H1 (cell line): Measurements from ENCODE around the gene SCARF1. TPM values are rescaled to one million over a fixed set of nuclear protein-coding genes. Genes with fewer than 3 reads are reported as not detected.

Experiments
- CTCF ChIA-PET: fragments of 300-600 bp; sonication (Branson Sonifier 250); formaldehyde crosslinking; loops from one replicate; lab custom pipeline; 2021; ENCODE audit not compliant: partially characterized antibody; lab: Charles Lee
- POLR2A ChIA-PET: fragments of 300-600 bp; sonication (Branson Sonifier 250); formaldehyde crosslinking; loops from one replicate; lab custom pipeline; 2021; ENCODE audit warnings: inconsistent platforms; ENCODE audit not compliant: partially characterized antibody; lab: Charles Lee
- DNase-seq, 2 experiments: peaks; one replicate each; pipeline versions ENCODE4 v3.0.0 to v3.0.0-alpha.2; 2010 to 2022; ENCODE audit warnings: low spot score in 2 of 2, low read depth in 1 of 2, mixed read lengths in 1 of 2
- FAIRE-seq: peaks from 2 replicates; lab custom pipeline; 2011; peaks lifted over from hg19 to GRCh38; lab: Jason Lieb, UNC
- H2AFZ ChIP-seq: 2 replicates; pipeline ENCODE4 v1.8.1; 2012; ENCODE audit warnings: low read length, inconsistent platforms
- H2AK5ac ChIP-seq: 2 replicates; pipeline ENCODE4 v1.6.1; 2013; ENCODE audit warnings: low read depth, low read length
- H2BK120ac ChIP-seq: replicated peaks from 2 replicates; pipeline ENCODE3; 2013; ENCODE audit warnings: low read depth, low read length, inconsistent platforms
- H2BK12ac ChIP-seq: 2 replicates; pipeline ENCODE4 v1.6.1; 2013; ENCODE audit warnings: low read depth, low read length
- H2BK15ac ChIP-seq: 2 replicates; pipeline ENCODE4 v1.6.1; 2013; ENCODE audit warnings: low read length
- H2BK20ac ChIP-seq: 2 replicates; pipeline ENCODE4 v1.6.1; 2013; ENCODE audit warnings: low read length
- H2BK5ac ChIP-seq: 2 replicates; pipeline ENCODE4 v1.6.1; 2013; ENCODE audit warnings: low read depth, low read length
- H3K14ac ChIP-seq: 2 replicates; pipeline ENCODE4 v1.6.1; 2013; ENCODE audit warnings: inconsistent platforms; ENCODE audit not compliant: insufficient read length
- H3K18ac ChIP-seq: 2 replicates; pipeline ENCODE4 v1.6.1; 2013; ENCODE audit warnings: low read length; ENCODE audit errors: extremely low read depth
- H3K23ac ChIP-seq: 2 replicates; pipeline ENCODE4 v1.6.1; 2013; ENCODE audit warnings: inconsistent platforms; ENCODE audit not compliant: insufficient read length
- H3K23me2 ChIP-seq: 2 replicates; pipeline ENCODE4 v1.6.1; 2013; ENCODE audit warnings: low read depth, low read length
- H3K27ac ChIP-seq: 2 replicates; pipeline ENCODE4 v1.6.1; 2011; ENCODE audit warnings: low read depth, low read length, inconsistent platforms
- H3K27me3 ChIP-seq, 4 experiments: replicated peaks in 1 of 4; 1 replicate in 1 of 4; 2 replicates in 3 of 4; pipeline versions ENCODE4 v1.6.1 to v1.8.1; 2011 to 2013; ENCODE audit warnings: low read length in 3 of 4, mild to moderate bottlenecking in 3 of 4, inconsistent platforms in 2 of 4, mixed read lengths in 2 of 4, moderate library complexity in 1 of 4; ENCODE audit not compliant: control insufficient read depth in 3 of 4, insufficient read depth in 3 of 4; ENCODE audit errors: extremely low read depth in 1 of 4
- H3K36me3 ChIP-seq, 4 experiments: 2 replicates each; pipeline versions ENCODE4 v1.6.1 to v1.8.1; 2011 to 2013; ENCODE audit warnings: mild to moderate bottlenecking in 4 of 4, low read length in 3 of 4, moderate library complexity in 2 of 4, control low read depth in 1 of 4, inconsistent platforms in 1 of 4; ENCODE audit not compliant: insufficient read depth in 4 of 4, control insufficient read depth in 2 of 4
- H3K4ac ChIP-seq: replicated peaks from 2 replicates; pipeline ENCODE3; 2013; ENCODE audit warnings: low read length, low read depth, mixed read lengths, inconsistent platforms; ENCODE audit not compliant: insufficient read length
- H3K4me1 ChIP-seq, 4 experiments: replicated peaks in 1 of 4; 1 replicate in 1 of 4; 2 replicates in 3 of 4; pipeline versions ENCODE4 v1.6.1 to v1.8.1; 2011 to 2013; ENCODE audit warnings: low read length in 3 of 4, inconsistent platforms in 2 of 4, mixed read lengths in 1 of 4; ENCODE audit not compliant: insufficient read depth in 4 of 4, control insufficient read depth in 3 of 4
- H3K4me2 ChIP-seq, 2 experiments: 2 replicates each; pipeline versions ENCODE4 v1.6.1 to v1.8.1; 2011 to 2013; ENCODE audit warnings: low read depth in 2 of 2, low read length in 2 of 2, control low read depth in 1 of 2, inconsistent platforms in 1 of 2, mild to moderate bottlenecking in 1 of 2; ENCODE audit not compliant: insufficient read depth in 1 of 2
- H3K4me3 ChIP-seq, 4 experiments: fragments of 200-600, 300-600 bp in 1 of 4; sonication (generic), shearing (Covaris generic), sonication (Bioruptor Twin) in 1 of 4; 2 replicates each; pipeline versions ENCODE4 v1.5.1 to v1.8.1; 2011 to 2016; ENCODE audit warnings: low read length in 4 of 4, low read depth in 3 of 4, control low read depth in 2 of 4, inconsistent platforms in 2 of 4, mild to moderate bottlenecking in 2 of 4, mixed read lengths in 1 of 4, moderate library complexity in 1 of 4; ENCODE audit not compliant: insufficient read depth in 2 of 4; ENCODE audit errors: extremely low read depth in 1 of 4
- H3K56ac ChIP-seq: replicated peaks from 2 replicates; pipeline ENCODE3; 2013; ENCODE audit warnings: low read depth, mild to moderate bottlenecking, mixed read lengths, low read length, inconsistent platforms; ENCODE audit not compliant: insufficient read length
- H3K79me1 ChIP-seq: 2 replicates; pipeline ENCODE4 v1.6.1; 2013; ENCODE audit warnings: low read depth, low read length, control low read depth
- H3K79me2 ChIP-seq, 2 experiments: 2 replicates each; pipeline versions ENCODE4 v1.6.1 to v1.8.1; 2012 to 2013; ENCODE audit warnings: low read length in 2 of 2, mild to moderate bottlenecking in 2 of 2, inconsistent platforms in 1 of 2; ENCODE audit not compliant: insufficient read depth in 2 of 2, control insufficient read depth in 1 of 2
- H3K9ac ChIP-seq, 4 experiments: replicated peaks in 1 of 4; 1 replicate in 1 of 4; 2 replicates in 3 of 4; pipeline versions ENCODE4 v1.6.1 to v1.8.1; 2011 to 2013; ENCODE audit warnings: low read depth in 3 of 4, low read length in 3 of 4, control low read depth in 2 of 4, mild to moderate bottlenecking in 2 of 4, moderate library complexity in 2 of 4, inconsistent platforms in 1 of 4; ENCODE audit errors: extremely low read depth in 1 of 4
- H3K9me3 ChIP-seq, 2 experiments: 2 replicates each; pipeline versions ENCODE4 v1.6.1 to v1.8.1; 2012 to 2013; ENCODE audit warnings: mild to moderate bottlenecking in 2 of 2, moderate library complexity in 2 of 2, control low read depth in 1 of 2, inconsistent platforms in 1 of 2, low read depth in 1 of 2, low read length in 1 of 2, mixed read lengths in 1 of 2; ENCODE audit not compliant: insufficient read depth in 2 of 2
- H4K20me1 ChIP-seq, 2 experiments: replicated peaks in 1 of 2; 2 replicates each; pipeline versions ENCODE3 to v1.8.1; 2011 to 2013; ENCODE audit warnings: inconsistent platforms in 2 of 2, low read length in 2 of 2, mild to moderate bottlenecking in 1 of 2; ENCODE audit not compliant: insufficient read depth in 2 of 2, control insufficient read depth in 1 of 2
- H4K5ac ChIP-seq: 2 replicates; pipeline ENCODE4 v1.6.1; 2013; ENCODE audit warnings: low read length, low read depth, mixed read lengths, inconsistent platforms; ENCODE audit not compliant: insufficient read length
- H4K8ac ChIP-seq: 2 replicates; pipeline ENCODE4 v1.8.0; 2013; ENCODE audit warnings: mild to moderate bottlenecking, moderate library complexity, low read length, inconsistent platforms; ENCODE audit not compliant: insufficient read depth; ENCODE audit errors: extremely low read depth
- H4K91ac ChIP-seq: replicated peaks from 2 replicates; pipeline ENCODE3; 2013; ENCODE audit warnings: low read length, mixed read lengths, inconsistent platforms; ENCODE audit not compliant: insufficient read length
- ATF2 ChIP-seq: IDR thresholded peaks from 2 replicates; pipeline ENCODE4 v1.6.1; 2012; ENCODE audit warnings: low read length, inconsistent platforms
- JUND ChIP-seq: IDR thresholded peaks from 2 replicates; pipeline ENCODE4 v1.6.1; 2011; ENCODE audit warnings: mild to moderate bottlenecking, improper control_type of control experiment, low read length
- MAX ChIP-seq: IDR thresholded peaks from 2 replicates; pipeline ENCODE4 v1.6.1; 2012; ENCODE audit warnings: inconsistent platforms
- PHF8 ChIP-seq: fragments of 200-600 bp; sonication (generic); conservative IDR thresholded peaks from 2 replicates; pipeline ENCODE4 v1.7.1; 2012; ENCODE audit warnings: low read depth, mild to moderate bottlenecking, inconsistent platforms, low read length, moderate library complexity
- RAD21 ChIP-seq, 2 experiments: IDR thresholded peaks in 1 of 2; conservative IDR thresholded peaks in 1 of 2; 2 replicates each; pipeline ENCODE4 v1.6.1; 2011; ENCODE audit warnings: low read depth in 2 of 2, low read length in 2 of 2, improper control_type of control experiment in 1 of 2, inconsistent platforms in 1 of 2, mild to moderate bottlenecking in 1 of 2, moderate library complexity in 1 of 2
- TAF7 ChIP-seq: optimal IDR thresholded peaks from 2 replicates; pipeline ENCODE3; 2011; ENCODE audit warnings: low read depth, mild to moderate bottlenecking, inconsistent platforms, low read length, moderate library complexity, borderline replicate concordance
- USF2 ChIP-seq: IDR thresholded peaks from 2 replicates; pipeline ENCODE4 v1.6.1; 2011; ENCODE audit warnings: low read length, improper control_type of control experiment
- WGBS, 2 experiments: shearing (Covaris generic) in 1 of 2; methylation state at CpG; one replicate each; pipeline versions ENCODE4 v1.1.6 to v1.1.7; 2013 to 2015; ENCODE audit warnings: low lambda C conversion rate in 2 of 2, mixed read lengths in 2 of 2, inconsistent platforms in 1 of 2, low coverage in 1 of 2, missing lambda C conversion rate in 1 of 2; ENCODE audit not compliant: insufficient replicate concordance in 2 of 2, insufficient coverage in 1 of 2, insufficient read length in 1 of 2; ENCODE audit errors: extremely low coverage in 1 of 2, missing lambda C conversion rate in 1 of 2; 5-methylcytosine and 5-hydroxymethylcytosine counted together
- polyA plus RNA-seq, 7 experiments: library from polyadenylated mRNA; depleted of rRNA in 3 of 7; stranded (reverse) in 5 of 7; unstranded in 2 of 7; fragments of >200 nt in 5 of 7; fragments of 200-250 nt in 2 of 7; gene quantifications; 1 replicate in 5 of 7; 2 replicates in 1 of 7; 4 replicates in 1 of 7; pipeline versions ENCODE4 v1.2.1 to v1.2.3, GENCODE V29; 2011 to 2013; ENCODE audit warnings: missing spikeins in 2 of 7, mixed read lengths in 2 of 7
- total RNA-seq: library from RNA; stranded (reverse); fragmentation: NEBNext Ultra II Directional; extraction: Animal tissue kit (Norgen Biotek cat#: 25700); gene quantifications from 2 replicates; pipeline ENCODE4 v1.2.1, GENCODE V29; 2021

The SCARF1 gene
- total and polyA plus RNA-seq, 2 of the 8 experiments (the other 6 are each of a cell fraction or from before 2014, with no cell fraction given), result 1.1 to 1.6 TPM

GRCh38 chr17:1623057-1623630 lies 22.4 kb downstream of the SCARF1 start:
- H3K36me3 ChIP-seq, result no peaks in the 10 kb centered on the region
- H2BK5ac ChIP-seq, result no peak overlapping the region
- 0 out of 2 replicates have a peak overlapping the region, but pooled peaks have one; percentile 18 for H2BK15ac ChIP-seq
- H3K9ac ChIP-seq, result no peak overlapping the region
- no peak overlapping the region for H2AFZ ChIP-seq
- TF ChIP-seq MAX, result no peak
- no peak for TF ChIP-seq ATF2
- TF ChIP-seq USF2, result no peak
- no peak for TF ChIP-seq RAD21 (IDR thresholded peaks at IDR 0.05 in 1 of 2, conservative IDR thresholded peaks at IDR 0.05 in 1 of 2; ENCODE audit: low read depth in 2 of 2, low read length in 2 of 2)
- no peak for TF ChIP-seq TAF7
- no peak for TF ChIP-seq PHF8
- no peak for TF ChIP-seq JUND
- H3K27me3 ChIP-seq, result peaks cover 0 to 6% (median 2%) of the 10 kb centered on the region in 4 experiments; a peak in 4 of 7 replicates
- no peak overlapping the region for H4K91ac ChIP-seq
- no peak overlapping the region for H3K18ac ChIP-seq
- H3K14ac ChIP-seq, result no peak overlapping the region
- FAIRE-seq (no peak), DNase-seq (no peak)
- WGBS, 2 experiments, result 94% methylated on average over 14 of the region's 14 CpGs; no CpG with 5 or more reads in 1 of the 2 experiments
- no peak overlapping the region for H2AK5ac ChIP-seq
- H4K5ac ChIP-seq, result no peak overlapping the region
- no peak overlapping the region for H2BK120ac ChIP-seq
- ChIA-PET CTCF (interaction anchor here (0.6 to 14.5 kb wide), 5 partner anchors 9 to 252 kb away, joined by 3 to 146 read pairs (median 4); no protein-coding TSS in a partner anchor), POLR2A (interaction anchor here (1.5 to 2.5 kb wide), 2 partner anchors 49 to 88 kb away, joined by 3 to 7 read pairs; no protein-coding TSS in a partner anchor)
- H3K23me2 ChIP-seq, result peaks cover 6% of the 10 kb centered on the region
- no peak overlapping the region for H4K8ac ChIP-seq
- no peaks in the 10 kb centered on the region for H3K79me1 ChIP-seq
- no peak overlapping the region for H3K27ac ChIP-seq
- peaks cover 0 to 4% of the 10 kb centered on the region in 2 experiments for H4K20me1 ChIP-seq
- peaks cover 0 to 11% (median 4%) of the 10 kb centered on the region in 4 experiments; a peak in 6 of 7 replicates for H3K4me1 ChIP-seq
- no peaks in the 10 kb centered on the region for H3K9me3 ChIP-seq
- no peak overlapping the region for H2BK12ac ChIP-seq
- H2BK20ac ChIP-seq, result no peak overlapping the region
- H3K79me2 ChIP-seq, result no peaks in the 10 kb centered on the region
- H3K4me3 ChIP-seq, result no peak overlapping the region
- no peak overlapping the region for H3K4ac ChIP-seq
- H3K4me2 ChIP-seq, result no peak overlapping the region
- H3K23ac ChIP-seq, result no peak overlapping the region
- H3K56ac ChIP-seq, result no peak overlapping the region
